8988T (cell line): ENCODE results near the gene ASRGL1.

Experiments used
- DNase-seq: peaks from one replicate; pipeline ENCODE4 v3.0.0; 2011

Gene ASRGL1

DNA sequence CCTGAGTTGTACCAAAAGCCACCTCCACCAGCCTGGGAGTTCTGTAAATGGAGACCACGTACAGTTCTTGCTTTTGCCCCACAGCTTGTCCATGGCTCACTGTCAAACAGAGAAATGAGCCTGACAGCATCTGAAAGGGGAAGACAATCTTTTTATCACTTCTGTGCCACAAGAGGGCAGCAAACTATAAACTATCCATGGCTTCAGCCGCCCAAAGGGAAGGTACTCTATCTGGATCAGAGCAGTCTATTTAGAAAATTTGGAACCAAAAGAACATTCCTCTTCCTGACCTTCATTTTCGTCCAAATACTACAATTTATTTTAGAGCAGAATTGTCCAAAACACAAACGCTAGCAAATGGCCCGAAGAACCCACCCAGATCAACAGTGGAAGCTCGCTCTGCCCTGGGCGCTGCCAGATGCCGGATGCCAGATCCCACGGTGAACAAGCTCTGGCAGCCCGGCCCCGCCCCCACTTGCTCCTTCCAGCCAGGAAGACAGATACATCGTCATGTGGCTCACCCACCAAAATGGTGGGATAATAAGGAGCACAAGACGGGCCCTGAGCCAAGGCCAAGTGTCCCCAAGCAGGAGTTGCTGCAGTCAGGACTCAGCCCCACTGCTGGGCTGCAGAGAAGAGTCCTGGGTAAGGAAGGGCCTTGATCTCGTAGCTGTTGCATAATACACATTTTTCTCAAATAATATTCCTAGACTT is 57.7 kb downstream of the ASRGL1 start:
- DNase-seq = no peak

DNA sequence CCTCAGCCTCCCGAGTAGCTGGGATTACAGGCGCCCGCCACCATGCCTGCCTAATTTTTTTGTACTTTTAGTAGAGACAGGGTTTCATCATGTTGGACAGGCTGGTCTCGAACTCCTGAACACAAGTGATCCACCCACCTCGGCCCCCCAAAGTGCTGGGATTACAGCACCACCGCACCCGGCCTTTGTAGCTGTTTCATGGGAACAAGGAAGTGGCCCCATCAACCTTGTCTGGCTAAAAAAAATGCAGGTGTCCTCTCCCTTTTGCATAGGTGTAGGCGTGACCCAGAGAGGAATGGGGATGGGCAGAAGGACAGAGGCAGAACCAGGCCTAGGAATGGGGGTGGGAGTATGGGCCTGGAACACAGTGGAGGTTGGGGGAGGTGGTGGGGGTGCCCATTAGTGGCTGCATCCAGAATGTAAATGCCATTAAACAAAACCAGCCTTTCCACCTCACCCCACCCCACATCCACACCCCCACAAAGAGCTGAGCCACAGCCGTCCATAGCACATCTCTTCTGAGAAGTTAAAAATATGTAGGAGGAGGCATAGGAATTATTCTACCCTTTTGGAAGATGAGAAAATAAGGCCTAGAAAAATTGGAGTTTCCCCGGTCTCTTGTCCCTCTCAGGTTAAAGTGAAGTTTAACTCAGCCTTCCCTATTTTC is 58.8 kb downstream of the ASRGL1 start:
- no peak for DNase-seq

DNA sequence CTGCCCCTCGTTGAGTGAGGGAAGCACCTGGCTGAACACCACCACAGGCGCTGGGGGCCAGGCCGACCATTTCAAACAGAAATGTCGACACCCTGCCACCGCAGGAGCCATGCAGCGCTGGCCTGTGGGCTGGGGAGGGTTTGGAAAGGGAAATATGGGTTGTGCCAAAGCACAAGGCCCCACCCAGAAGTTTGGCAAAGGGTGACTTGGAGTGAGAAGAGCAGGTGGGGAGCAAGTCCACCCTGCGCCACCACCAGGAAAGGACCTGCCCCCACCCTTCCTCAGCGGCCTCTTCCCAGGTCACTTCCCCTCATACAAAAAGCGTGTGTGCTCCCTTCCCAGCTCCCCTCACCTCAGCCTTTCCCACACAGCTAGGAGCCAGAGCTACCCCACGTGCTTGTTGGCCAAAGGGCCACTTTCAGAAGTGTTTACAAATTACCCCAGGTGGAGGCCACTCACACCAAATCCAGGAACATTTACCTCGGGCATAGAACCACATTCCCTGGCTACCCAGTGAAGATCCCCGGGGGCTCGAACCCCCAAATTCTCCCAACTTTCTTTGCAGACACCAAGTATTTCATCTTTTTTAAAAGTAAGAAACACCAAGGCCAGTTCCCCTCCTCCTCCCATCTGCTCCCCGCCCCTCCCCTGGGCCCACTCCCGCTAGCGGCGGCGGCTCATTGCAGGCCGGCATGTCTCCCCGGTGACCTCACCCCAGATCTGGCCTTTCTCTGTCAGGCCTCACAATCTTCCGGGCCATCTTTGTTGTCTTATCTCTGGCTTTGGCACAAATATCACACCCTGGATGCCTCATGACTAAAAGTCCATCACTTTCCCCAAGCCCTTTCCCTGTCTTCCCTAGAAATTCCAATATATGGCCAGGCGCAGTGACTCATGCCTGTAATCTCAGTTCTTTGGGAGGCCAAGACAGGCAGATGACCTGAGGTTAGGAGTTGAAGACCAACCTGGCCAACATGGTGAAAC is 61.1 kb downstream of the ASRGL1 start:
- DNase-seq = peak; percentile 22

DNA sequence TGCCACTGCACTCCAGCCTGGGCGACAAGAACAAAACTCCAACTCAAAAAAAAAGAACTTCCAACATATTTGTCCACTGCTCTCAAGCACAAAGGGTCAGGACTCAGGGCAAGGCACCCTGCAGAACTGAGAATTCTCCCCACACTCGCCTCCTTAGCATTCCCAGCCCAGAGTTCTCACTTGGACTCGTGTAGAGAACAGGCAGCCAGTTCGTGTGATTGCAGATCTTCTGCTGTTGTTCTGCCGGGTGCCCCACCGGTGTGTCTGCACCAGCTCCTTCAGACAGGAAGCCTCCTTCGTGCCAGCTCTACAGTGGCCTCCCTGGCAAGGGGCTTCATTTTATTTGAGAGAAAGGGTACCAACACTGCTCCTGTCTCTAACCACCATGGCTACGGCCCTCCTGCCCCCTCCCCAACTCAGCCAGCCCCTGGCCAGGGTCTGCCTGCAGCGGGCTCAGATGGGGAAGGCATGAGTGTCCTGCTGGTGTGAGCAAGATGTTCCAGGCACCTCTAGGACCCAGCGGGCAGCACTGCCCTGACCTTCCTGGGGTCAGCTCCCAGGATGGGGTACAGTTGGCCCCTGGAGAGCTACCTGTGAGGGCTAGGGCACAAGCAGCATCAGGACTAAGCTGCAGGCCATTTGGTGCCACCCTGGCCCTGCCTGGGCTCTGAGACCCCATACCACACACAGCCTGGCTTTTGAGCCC is 62.1 kb downstream of the ASRGL1 start:
- DNase-seq = peak; percentile 20

DNA sequence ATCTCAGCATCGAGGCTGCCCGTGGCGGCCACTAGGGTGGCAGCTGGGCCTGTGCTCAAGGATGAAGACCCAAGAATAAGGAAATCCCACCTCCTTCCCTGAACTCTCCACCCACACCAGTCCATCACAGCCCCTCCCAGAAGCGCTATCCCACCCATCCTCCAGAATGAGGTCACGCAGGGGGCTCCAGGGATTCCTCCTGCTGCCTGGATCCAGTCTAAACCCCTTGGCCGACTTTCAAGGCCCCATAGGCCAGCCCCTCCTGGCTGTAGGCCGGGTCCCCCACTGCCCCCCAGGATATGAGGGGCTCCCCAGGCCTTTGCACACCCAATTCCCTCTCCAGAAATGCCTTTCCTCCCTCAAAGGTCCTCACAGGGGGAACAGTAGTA is 62.6 kb downstream of the ASRGL1 start:
- no peak for DNase-seq

DNA sequence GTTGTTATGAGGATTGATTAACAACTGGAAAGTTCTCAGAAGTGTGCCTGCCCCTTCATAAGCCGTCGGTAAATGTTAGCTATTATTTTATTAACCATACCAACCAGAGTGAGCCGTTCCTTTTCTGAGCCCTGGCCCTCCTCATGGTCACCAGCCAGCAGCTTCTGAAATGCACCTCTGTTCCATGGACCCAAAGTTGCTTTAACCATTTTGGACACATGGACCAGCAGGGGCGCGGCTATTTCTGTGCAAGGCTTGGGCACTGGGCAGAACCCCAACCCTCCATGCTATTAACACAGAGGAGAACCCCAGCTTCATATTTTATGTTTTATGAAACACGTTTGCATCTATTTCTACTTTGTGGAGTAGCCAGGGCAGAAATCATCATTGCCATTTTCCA is 63.0 kb downstream of the ASRGL1 start:
- peak; percentile 2 for DNase-seq

DNA sequence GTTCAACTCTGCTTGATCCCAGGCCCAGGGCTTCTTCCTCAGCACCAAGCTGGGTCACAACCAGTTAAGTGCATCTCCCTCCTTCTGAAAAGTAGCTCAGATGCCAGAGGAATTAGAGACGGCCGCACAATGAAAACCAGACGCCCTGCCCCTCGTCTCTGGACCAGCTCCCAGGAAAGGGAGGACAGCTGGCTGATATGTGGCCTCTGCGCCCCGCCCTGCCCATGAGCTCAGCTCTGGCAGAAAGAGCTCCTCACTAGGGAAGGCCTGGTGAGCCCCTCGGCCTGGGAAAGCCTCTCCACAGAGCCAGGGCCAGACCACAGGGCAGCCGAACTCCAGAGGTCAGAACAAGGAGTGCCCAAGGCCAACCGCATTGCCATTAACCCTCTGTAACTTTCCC is 63.5 kb downstream of the ASRGL1 start:
- DNase-seq = peak; percentile 9

DNA sequence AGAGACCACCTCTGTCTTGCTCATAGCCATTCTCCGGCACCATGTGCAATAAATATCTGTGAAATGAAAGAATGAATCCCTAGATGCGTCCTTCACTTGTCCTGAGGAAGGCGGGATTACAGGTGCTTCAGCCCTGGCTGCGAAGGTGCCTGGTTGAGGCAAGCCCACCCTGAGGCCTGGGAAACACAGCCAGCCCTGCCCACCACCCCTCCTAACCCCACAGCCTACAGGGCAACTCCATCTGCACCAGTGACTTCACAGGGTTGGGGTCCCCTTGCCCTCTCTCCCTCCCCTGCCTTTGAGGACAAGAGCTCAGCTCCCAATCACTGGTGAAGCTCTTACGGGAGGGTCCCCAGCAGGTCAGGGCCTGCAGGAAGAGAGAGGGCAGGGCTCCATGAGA is 64.1 kb downstream of the ASRGL1 start:
- DNase-seq = peak; percentile 14

DNA sequence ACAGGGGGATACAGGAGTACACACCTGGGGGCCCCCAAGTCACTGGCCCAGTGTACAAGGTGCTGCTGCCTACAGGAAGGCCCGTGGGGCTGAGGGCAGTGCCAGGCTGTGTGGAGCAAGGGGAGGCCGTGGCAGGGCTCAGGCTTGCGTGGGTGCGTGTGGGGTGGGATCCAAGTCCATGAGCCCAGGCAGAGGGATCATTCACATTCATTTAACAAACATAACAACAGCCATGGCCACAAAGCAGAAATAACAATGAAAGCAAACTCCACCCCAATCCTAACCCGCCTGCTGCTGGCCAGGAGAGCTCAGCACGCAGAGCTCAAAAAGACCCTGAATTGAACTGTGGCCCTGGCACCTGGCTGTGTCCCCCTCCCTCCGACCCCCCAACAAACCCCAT is 64.6 kb downstream of the ASRGL1 start:
- DNase-seq = peak; percentile 9

DNA sequence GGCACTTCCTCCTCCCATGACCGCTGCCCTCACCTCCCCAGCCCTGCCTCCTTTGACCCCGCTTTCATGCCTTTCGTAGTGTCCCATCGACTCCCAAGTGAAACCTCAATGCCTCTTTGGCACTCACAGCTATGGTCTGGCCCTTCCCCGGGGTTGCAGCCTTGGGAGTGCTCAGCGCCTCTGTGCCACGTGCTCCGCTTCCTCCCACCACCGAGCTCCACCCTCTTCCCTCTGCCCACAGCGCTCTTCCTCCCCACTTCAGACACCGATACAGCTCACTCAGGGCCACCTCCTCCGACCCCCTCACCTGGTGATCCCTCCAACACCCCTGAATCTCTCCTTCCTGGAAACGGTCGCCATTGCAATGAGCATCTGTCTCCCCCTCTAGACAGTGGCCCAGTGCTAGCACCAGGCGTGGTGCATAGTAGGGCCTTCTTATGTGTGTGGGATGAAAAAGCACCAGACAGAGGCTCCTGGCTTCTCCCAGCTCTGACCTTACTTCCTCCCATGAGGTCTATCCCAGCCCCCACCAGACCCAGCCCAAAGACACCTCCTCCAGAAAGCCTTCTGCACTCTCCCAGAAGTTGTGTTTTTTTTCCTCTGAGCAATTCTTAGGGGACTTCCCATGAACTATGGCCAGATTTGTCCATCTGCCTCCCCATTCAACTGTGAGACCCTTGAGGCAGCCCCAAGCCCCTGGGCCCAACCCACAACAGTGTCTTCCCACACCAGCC is 65.1 kb downstream of the ASRGL1 start:
- DNase-seq = peak; percentile 2

DNA sequence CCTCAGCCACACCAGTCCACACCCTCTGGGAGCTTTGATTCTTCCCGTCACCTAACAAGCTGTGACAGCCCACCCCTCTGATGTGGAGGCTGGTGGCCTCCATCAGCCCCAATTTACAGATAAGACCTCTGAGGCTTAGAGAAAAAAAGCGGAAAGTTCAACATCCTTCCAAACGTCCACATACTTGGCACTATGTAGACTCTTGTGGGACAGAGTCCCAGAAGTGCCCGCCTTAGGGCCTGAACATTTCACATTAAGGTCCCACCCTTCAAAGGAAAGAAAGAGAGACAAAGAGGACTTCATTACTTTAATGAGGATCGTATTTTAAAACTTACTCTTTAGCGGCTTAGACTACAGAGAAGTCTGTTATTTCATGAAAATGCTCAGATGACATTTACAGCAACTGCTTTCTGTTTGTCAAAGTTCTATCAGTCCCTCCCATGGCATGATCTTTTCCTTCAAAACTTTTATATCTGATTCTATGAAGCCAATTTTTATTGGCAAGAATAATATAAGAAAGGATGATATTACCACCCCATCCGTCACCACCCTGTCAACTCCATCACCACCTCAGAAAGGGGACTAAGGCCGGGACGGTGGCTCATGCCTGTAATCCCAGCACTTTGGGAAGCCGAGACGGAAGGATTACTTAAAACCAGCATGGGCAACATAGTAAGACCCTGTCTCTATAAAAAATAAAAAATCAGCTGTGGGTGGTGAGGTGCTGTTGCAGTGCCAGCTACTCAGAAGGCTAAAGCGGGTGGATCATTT is 65.9 kb downstream of the ASRGL1 start:
- DNase-seq = peak; percentile 3

DNA sequence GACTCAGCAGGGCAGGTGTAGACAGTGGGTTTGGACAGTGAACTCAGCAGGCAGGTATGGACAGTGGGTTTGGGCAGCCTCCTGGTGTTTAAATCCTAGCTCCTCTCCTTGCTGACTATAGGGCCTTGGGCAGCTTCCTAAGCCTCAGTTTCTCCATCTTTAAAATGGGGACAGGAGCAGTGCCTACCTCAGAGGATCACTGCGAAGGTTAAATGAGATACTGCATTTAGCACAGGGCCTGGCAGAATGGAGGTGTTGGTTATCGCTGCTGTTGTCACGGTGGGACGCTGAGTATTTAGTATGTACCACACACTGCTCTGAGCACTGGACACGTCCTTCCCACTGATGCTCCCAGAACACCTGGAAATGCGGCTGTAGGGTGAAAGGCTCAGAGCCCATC is 67.2 kb downstream of the ASRGL1 start:
- no peak for DNase-seq

DNA sequence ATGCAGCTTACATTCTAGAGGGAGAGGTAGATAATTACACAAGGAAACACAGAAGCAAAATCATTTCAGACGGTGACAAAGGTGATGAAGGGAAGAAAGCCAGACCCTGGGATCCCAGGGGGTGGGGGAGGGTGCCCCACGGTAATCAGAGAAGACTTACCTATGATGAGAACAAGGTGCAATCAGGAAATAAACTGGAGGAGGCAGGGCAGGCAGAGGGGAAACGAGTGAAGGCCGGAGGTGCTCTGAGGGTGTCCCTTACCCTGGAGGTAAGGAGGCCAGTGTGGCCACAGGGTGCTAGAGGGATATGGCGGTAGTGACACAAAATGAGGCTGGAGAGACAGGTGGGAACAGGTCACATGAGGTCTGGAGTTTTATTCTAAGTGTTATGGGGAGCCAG is 67.7 kb downstream of the ASRGL1 start:
- DNase-seq = no peak

DNA sequence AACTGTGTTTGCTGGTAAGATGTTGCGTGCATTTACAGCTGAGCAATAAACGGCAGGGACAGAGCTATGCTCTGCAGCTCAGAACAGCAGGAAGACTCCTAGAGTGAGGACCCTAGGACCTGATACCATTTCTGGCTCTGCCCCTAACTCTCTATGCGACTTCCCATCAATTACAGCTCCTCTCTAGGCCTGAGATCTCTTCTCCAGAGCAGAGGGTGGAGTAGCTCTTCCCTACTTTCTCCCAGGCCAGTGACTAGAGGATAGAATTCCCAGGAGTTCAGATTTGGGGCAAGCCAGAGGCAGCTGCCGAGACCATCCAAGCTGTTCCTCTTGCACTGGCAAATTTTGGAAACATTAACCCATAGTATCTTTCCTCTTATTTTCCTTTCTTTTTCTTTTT is 68.8 kb downstream of the ASRGL1 start:
- no peak for DNase-seq

DNA sequence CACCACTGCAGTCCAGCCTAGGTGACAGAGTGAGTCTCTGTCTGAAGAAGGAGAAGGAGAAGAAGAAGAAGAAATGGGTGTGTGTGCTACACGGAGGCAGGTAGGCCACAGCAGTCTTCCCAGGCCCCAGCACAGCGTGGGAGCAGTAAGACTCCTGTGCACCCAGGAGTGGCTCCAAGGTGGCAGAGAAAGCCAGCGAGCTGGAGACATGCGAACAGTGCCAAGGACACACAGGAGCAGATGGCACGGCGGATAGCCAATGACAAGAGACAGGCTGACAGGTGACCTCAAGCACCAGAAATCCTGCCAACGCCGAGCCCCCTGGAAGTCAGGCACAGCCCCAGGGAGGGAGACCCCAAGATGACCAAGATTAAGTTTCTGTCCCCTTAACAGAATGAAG is 72.6 kb downstream of the ASRGL1 start:
- no peak for DNase-seq

DNA sequence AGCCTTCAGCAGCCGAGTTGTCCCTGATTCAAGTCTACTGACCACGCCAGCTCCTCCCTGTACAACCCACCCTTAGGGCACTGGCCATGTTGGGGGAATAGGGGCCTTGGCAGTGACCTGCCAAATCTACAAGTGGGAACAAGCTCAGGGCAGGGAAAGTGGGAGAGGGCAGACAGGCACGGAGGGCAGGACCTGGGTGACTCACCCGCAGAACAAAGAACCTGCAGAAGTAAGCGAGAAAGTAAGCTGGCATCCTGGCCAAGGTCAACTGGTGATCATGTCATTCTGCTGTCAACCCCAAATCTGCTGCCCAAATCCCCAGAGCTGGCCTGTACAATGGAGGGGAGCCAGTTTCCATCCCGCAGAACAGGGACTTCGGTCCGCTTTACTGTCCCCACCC is 73.7 kb downstream of the ASRGL1 start:
- no peak for DNase-seq

DNA sequence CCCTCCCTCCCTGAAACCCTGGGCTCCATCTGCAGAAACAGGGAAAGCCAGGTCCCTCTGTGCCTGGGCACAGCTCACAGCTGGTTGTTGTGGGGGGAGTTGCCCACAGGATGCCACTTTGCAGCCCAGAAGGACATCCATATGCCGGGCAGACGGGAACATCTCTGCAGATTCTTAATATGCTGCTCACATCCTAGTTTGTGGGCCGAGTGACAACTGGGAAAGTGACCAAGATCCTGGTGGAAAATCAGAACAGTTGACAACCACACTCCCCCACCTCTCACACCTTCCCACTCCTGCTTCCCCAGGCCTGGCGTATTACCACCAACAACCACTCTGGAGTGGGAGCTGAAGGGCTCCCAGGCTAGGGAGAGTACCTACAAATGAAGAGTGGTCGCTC is 74.3 kb downstream of the ASRGL1 start:
- DNase-seq = no peak

DNA sequence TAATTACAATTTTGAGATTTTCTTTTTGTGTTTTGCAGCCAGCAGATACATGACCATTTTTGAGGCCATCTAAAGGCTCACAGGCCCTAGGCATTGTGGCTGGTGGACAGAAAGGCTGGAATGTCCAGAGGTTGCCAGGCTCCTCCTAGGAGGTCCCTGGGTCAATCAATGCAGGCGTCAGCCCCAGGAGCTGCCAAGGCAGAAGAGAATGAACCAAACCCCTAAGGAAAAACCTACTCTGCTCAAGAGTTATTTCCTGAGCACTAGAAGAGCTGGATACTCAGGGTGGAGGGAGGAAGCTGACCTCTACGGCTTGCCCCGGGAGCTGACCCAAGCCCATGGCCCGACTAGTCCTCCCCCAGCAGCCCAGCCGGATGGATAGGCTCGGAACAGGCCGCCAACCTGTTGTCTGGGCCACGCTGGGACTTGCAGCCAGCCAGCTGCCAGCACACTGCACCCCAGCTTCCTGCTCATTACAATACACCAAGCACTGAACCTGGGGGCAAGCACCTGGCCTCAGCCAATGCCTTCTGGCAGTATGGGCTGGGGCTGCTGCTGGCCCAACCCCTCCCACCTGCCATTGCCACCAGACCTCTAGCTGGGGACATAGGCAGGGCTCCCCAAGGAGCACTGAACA is 75.9 kb downstream of the ASRGL1 start:
- no peak for DNase-seq

DNA sequence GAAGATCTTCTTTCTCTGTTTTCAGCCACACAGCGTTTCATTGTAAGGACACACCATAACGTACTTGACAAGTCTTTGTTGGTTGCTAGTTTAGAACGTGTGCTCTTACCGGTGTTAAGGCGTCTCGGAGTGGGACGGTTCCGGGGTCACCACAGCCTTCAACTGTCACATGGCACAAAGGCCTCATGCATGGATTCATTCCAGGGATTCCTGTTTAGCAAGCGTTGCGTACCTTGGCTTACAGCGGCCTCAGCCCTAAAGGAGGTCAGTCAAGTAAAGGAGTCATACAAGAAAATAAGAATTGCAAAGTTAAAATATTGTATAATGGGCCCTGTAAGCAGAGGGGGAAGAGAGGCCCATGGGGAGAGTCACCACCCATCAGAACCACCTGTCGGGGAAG is 79.3 kb downstream of the ASRGL1 start:
- no peak for DNase-seq

DNA sequence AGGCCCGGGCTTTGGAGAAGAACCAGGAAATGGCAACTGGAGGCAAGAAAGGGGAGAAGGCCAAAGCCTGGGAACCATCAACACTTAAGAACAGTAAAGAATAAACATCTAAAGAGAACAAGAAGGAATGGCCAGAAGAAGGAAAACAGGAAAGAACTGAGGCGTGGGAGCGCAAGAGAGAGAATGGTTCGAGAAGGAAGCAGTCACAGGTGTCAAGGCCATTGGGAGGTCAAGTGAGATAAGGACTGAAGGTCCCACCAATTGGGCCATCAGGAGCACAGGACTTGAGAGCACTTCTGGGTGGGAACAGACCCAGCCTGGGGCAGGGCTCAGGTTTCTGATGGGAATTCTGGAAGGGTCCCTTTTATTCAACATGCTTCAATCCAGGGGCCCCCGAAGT is 80.9 kb downstream of the ASRGL1 start:
- no peak for DNase-seq

DNA sequence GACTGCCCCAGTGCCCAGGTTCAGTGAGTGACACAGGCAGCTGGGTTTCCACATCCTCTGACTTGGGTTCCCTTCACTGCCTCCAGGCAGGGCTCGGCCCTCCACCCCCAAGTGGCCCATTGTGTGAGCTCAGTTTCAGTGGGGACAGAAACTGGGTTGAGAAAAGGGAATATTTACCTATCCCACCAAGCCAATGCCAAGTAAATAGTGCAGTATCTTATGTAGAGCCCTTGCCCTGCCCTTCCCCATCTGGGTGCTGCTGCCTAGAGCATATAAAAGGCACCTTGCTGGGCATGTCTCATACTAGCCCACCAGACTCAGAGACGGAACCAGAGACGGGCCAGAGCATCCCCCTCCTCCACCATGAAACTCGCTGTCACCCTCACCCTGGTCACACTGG is 81.5 kb downstream of the ASRGL1 start, which contains the start of gene SCGB1A1:
Gene SCGB1A1 (plus strand): TSS at position 301 of the 400 bp plus-strand sequence. CDS start 63 bp downstream, at position 364.
- no peak for DNase-seq
